HEK293 (cell line): ENCODE data around the gene XKR7.

Experiments used
- BCL11A ChIP-seq: fragments of 450-650 bp; formaldehyde crosslinking; IDR thresholded peaks from 2 replicates; pipeline ENCODE4 v1.5.1; 2016; ENCODE audit warnings: low read depth, missing biosample characterization, missing genetic modification characterization
- BCL6B ChIP-seq: fragments of 450-650 bp; formaldehyde crosslinking; IDR thresholded peaks from 2 replicates; pipeline ENCODE4 v1.5.1; 2017; ENCODE audit warnings: missing biosample characterization, missing genetic modification characterization
- CTCF ChIP-seq: fragments of 450-650 bp; formaldehyde crosslinking; IDR thresholded peaks from 2 replicates; pipeline ENCODE4 v1.5.1; 2016; ENCODE audit warnings: missing biosample characterization, missing genetic modification characterization
- OVOL3 ChIP-seq: fragments of 450-650 bp; formaldehyde crosslinking; IDR thresholded peaks from 2 replicates; pipeline ENCODE4 v1.5.1; 2016; ENCODE audit warnings: missing biosample characterization, missing genetic modification characterization
- PRDM4 ChIP-seq: fragments of 450-650 bp; formaldehyde crosslinking; IDR thresholded peaks from 2 replicates; pipeline ENCODE4 v1.5.1; 2017; ENCODE audit warnings: missing biosample characterization, missing genetic modification characterization
- REST ChIP-seq: fragments of 450-650 bp; formaldehyde crosslinking; IDR thresholded peaks from 2 replicates; pipeline ENCODE4 v1.5.1; 2016; ENCODE audit warnings: missing biosample characterization, missing genetic modification characterization
- TRIM28 ChIP-seq: IDR thresholded peaks from 2 replicates; pipeline ENCODE4 v1.6.1; 2011; ENCODE audit warnings: low read length, control low read depth, borderline replicate concordance
- ZBTB10 ChIP-seq: fragments of 450-650 bp; formaldehyde crosslinking; IDR thresholded peaks from 2 replicates; pipeline ENCODE4 v1.5.1; 2016; ENCODE audit warnings: missing biosample characterization, missing genetic modification characterization
- ZBTB17 ChIP-seq: fragments of 450-650 bp; formaldehyde crosslinking; IDR thresholded peaks from 2 replicates; pipeline ENCODE4 v1.5.1; 2016; ENCODE audit warnings: missing biosample characterization, missing genetic modification characterization
- ZNF175 ChIP-seq: fragments of 450-650 bp; formaldehyde crosslinking; IDR thresholded peaks from 2 replicates; pipeline ENCODE4 v1.5.1; 2016; ENCODE audit warnings: missing biosample characterization, missing genetic modification characterization
- ZNF292 ChIP-seq: fragments of 450-650 bp; formaldehyde crosslinking; IDR thresholded peaks from 2 replicates; pipeline ENCODE4 v1.5.1; 2016; ENCODE audit warnings: low read depth, missing biosample characterization, missing genetic modification characterization, borderline replicate concordance
- ZNF302 ChIP-seq: fragments of 450-650 bp; formaldehyde crosslinking; IDR thresholded peaks from 2 replicates; pipeline ENCODE4 v1.5.1; 2016; ENCODE audit warnings: missing biosample characterization, missing genetic modification characterization, low read depth
- ZNF398 ChIP-seq: fragments of 450-650 bp; formaldehyde crosslinking; IDR thresholded peaks from 2 replicates; pipeline ENCODE4 v1.5.1; 2017; ENCODE audit warnings: missing biosample characterization, missing genetic modification characterization

GRCh38 chr20:31943052-31943471 is 24.9 kb upstream of the XKR7 start:
- TF ChIP-seq BCL11A (tag by site-specific recombination) (no peak), ZBTB10 (tag by site-specific recombination) (no peak), CTCF (tag by site-specific recombination) (no peak), PRDM4 (no peak), ZNF292 (tag by site-specific recombination) (no peak), ZNF175 (tag by site-specific recombination) (no peak), OVOL3 (no peak), ZNF398 (tag by site-specific recombination) (no peak), ZNF302 (tag by site-specific recombination) (no peak), TRIM28 (no peak), BCL6B (tag by site-specific recombination) (no peak), REST (tag by site-specific recombination) (no peak), ZBTB17 (no peak)
